ENCODE data around the gene SMARCD3.

DNA sequence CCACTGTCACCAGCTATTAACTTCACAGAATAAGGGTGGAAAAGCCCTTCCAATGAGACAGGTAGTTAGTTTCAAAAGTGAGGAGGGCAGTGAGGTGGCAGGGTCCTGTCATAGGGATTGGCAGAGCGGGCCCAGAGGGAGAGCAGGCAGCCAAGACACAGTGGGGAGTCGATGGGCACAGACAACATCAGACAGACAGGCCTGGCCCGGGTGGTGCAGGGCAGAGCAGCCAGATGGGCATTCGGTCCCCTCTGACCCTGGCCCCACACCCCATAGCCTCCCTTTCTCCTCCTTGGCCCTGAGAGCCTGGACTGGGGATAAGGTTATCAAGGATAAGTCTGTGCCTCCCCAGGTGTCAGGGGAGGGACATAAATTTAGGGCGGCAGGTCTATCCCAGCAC lies 31.4 kb upstream of the SMARCD3 start:
- TF ChIP-seq, protein P1, sequence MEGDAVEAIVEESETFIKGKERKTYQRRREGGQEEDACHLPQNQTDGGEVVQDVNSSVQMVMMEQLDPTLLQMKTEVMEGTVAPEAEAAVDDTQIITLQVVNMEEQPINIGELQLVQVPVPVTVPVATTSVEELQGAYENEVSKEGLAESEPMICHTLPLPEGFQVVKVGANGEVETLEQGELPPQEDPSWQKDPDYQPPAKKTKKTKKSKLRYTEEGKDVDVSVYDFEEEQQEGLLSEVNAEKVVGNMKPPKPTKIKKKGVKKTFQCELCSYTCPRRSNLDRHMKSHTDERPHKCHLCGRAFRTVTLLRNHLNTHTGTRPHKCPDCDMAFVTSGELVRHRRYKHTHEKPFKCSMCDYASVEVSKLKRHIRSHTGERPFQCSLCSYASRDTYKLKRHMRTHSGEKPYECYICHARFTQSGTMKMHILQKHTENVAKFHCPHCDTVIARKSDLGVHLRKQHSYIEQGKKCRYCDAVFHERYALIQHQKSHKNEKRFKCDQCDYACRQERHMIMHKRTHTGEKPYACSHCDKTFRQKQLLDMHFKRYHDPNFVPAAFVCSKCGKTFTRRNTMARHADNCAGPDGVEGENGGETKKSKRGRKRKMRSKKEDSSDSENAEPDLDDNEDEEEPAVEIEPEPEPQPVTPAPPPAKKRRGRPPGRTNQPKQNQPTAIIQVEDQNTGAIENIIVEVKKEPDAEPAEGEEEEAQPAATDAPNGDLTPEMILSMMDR (IDR thresholded peaks at IDR 0.05) = no peak
- no peak for TF ChIP-seq POLR2AphosphoS5 (IDR thresholded peaks at IDR 0.05)
